Tibial nerve (tissue), 4 donors: ENCODE measurements around the gene SLC9A3.

Experiments
- CTCF ChIP-seq, 5 experiments: fragments of 200-600 bp in 3 of 5; fragments of 450-650 bp in 2 of 5; sonication (generic) in 3 of 5; IDR thresholded peaks; one replicate each; pipeline ENCODE4 v1.5.1; 2016 to 2019; ENCODE audit warnings: antibody characterized with exemption in 5 of 5, mild to moderate bottlenecking in 3 of 5, moderate library complexity in 2 of 5
- EP300 ChIP-seq, 2 donors: sonication (generic); formaldehyde crosslinking; IDR thresholded peaks; one replicate each; pipeline ENCODE4 v1.6.1; 2017; ENCODE audit warnings: antibody characterized with exemption in 2 of 2, mild to moderate bottlenecking in 1 of 2
- POLR2A ChIP-seq, 2 donors: fragments of 450-650 bp; IDR thresholded peaks; one replicate each; pipeline ENCODE4 v1.6.1; 2017; ENCODE audit warnings: antibody characterized with exemption in 2 of 2, mild to moderate bottlenecking in 2 of 2, moderate library complexity in 2 of 2

DNA sequence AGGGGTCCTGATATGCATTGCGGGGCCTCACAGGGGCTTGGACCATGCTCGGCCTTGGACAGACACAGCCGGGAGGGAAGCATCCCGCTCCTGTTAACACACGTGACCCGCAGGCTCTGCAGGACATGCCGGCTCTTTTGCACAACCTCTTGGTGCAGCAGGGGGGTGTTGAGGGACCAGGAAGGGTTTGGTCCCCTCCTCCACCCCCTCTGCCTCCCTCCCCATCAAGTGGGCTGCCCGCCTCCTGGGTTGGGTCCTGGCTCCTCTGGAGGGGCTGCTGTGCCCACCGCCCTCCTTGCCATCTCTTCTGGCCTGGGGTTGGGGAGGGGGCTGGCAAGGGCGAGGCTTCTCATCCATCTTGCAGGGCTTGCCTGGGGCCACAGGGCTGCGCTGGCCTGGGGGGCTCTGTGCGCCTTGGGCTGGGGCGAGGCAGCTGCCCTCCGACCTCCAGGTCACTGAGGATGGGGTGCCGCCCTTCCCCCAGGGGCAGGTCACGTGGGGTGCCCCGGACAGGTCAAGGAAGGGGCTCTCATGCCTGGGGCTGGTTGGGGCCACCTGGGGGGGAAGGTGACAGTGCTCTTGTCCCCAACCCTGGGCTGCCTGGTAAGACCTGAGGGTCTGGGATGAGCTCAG lies 16.8 kb upstream of the SLC9A3 start:
- no peak for TF ChIP-seq POLR2A (IDR thresholded peaks at IDR 0.05)
- TF ChIP-seq EP300 (IDR thresholded peaks at IDR 0.05): no peak
- no peak for TF ChIP-seq CTCF (IDR thresholded peaks at IDR 0.05)
